HepG2 (cell line): ENCODE measurements around the gene SLC25A22. TPM values are rescaled to one million over a fixed set of nuclear protein-coding genes. Genes with fewer than 3 reads are reported as not detected.

Source experiments
- BORCS8-MEF2B ChIP-seq: sonication (generic); formaldehyde crosslinking; IDR thresholded peaks from 2 replicates; pipeline ENCODE4 v1.8.0; 2022; ENCODE audit warnings: mild to moderate bottlenecking, missing genetic modification reagents
- HES4 ChIP-seq: sonication (generic); formaldehyde crosslinking; IDR thresholded peaks from 2 replicates; pipeline ENCODE4 v1.9.0; 2021; ENCODE audit warnings: mild to moderate bottlenecking, missing genetic modification reagents, borderline replicate concordance
- SAP130 ChIP-seq: IDR thresholded peaks from 2 replicates; pipeline ENCODE4 v1.6.1; 2016; ENCODE audit warnings: low read depth
- SCMH1 ChIP-seq: sonication (generic); formaldehyde crosslinking; IDR thresholded peaks from 2 replicates; pipeline ENCODE4 v1.9.0; 2021; ENCODE audit warnings: missing genetic modification reagents, mild to moderate bottlenecking, borderline replicate concordance
- ZNF333 ChIP-seq: sonication (generic); formaldehyde crosslinking; IDR thresholded peaks from 2 replicates; pipeline ENCODE4 v1.4.0; 2020; ENCODE audit warnings: mild to moderate bottlenecking, missing genetic modification reagents, borderline replicate concordance
- ZNF746 ChIP-seq: sonication (generic); formaldehyde crosslinking; IDR thresholded peaks from 2 replicates; pipeline ENCODE4 v1.8.0; 2022; ENCODE audit warnings: mild to moderate bottlenecking, missing genetic modification reagents
- polyA plus RNA-seq, 8 experiments: library from polyadenylated mRNA; depleted of rRNA in 3 of 8; stranded (reverse) in 7 of 8; unstranded in 1 of 8; fragments of >200 nt; fragmentation: Illumina TruSeq in 4 of 8; extraction: Trizol in 4 of 8; gene quantifications; 2 replicates each; pipeline versions ENCODE4 v1.2.1 to v1.2.3, GENCODE V29; 2011 to 2016; ENCODE audit warnings: low read depth in 4 of 8, missing spikeins in 1 of 8, mixed read lengths in 1 of 8; ENCODE audit not compliant: insufficient read depth in 1 of 8
- total RNA-seq, 5 experiments: library from RNA; depleted of rRNA; stranded (reverse); fragments of >200 nt; fragmentation: Illumina TruSeq; extraction: Trizol; gene quantifications; 2 replicates each; pipeline ENCODE4 v1.2.3, GENCODE V29; 2016; ENCODE audit warnings: low read depth in 1 of 5
- TF ChIP-seq, protein P1 (sequence below): sonication (generic); formaldehyde crosslinking; IDR thresholded peaks from 2 replicates; pipeline ENCODE4 v1.4.0; 2020; ENCODE audit warnings: missing genetic modification reagents
- TF ChIP-seq, protein P2 (sequence below): fragments of 450-650 bp; IDR thresholded peaks from 2 replicates; pipeline ENCODE4 v1.6.1; 2017; ENCODE audit warnings: mild to moderate bottlenecking
- TF ChIP-seq, protein P3 (sequence below): sonication (generic); formaldehyde crosslinking; IDR thresholded peaks from 2 replicates; pipeline ENCODE4 v1.5.1; 2020; ENCODE audit warnings: mild to moderate bottlenecking, missing genetic modification reagents
- TF ChIP-seq, protein P4 (sequence below): sonication (generic); formaldehyde crosslinking; IDR thresholded peaks from 2 replicates; pipeline ENCODE4 v1.8.1; 2023; ENCODE audit warnings: mild to moderate bottlenecking, missing genetic modification reagents
- TF ChIP-seq, protein P5 (sequence below): IDR thresholded peaks from 2 replicates; pipeline ENCODE4 v1.6.1; 2016; ENCODE audit warnings: missing biosample characterization, missing genetic modification reagents, low read depth
- TF ChIP-seq, protein P6 (sequence below): sonication (generic); formaldehyde crosslinking; IDR thresholded peaks from 2 replicates; pipeline ENCODE4 v1.4.0; 2020; ENCODE audit warnings: missing genetic modification reagents, borderline replicate concordance
- TF ChIP-seq, protein P7 (sequence below): IDR thresholded peaks from 2 replicates; pipeline ENCODE4 v1.6.1; 2012; ENCODE audit warnings: inconsistent platforms

Gene SLC25A22
- total and polyA plus RNA-seq, 2 of the 13 experiments (the other 11 are each of a cell fraction or from before 2014, with no cell fraction given) = 12.4 to 19.2 TPM

DNA sequence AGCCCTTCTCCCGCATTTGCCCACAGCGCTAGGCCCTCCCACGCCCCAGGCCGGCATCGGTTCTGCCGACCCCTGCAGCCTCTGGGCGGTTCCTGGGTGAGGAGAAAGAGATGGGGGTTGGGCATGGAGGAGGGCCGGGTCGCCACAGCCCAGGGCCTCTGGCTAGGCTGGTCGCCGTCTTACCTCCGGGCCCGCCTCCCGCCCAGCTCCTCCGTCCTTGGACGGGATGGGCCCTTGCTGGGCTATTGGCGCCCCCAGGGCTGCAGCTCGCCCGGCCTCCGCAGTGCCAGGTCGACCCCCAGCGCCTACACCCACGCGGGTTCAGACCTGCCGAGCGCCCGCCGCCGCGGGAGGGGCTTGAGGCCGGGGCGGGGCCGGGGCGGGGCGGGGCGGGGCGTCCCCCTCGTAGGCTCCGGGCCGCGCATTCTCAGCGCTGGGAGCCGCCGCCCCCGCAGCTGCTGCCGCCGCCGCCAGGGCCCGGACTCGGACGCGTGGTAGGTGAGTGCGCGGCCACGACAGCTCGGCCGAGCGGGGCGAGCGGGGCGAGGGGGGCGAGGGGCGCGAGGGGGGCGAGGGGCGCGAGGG lies 34.5 kb upstream of the SLC25A22 start, which contains the start of gene CD151 (continued):
- TF ChIP-seq, protein P1, sequence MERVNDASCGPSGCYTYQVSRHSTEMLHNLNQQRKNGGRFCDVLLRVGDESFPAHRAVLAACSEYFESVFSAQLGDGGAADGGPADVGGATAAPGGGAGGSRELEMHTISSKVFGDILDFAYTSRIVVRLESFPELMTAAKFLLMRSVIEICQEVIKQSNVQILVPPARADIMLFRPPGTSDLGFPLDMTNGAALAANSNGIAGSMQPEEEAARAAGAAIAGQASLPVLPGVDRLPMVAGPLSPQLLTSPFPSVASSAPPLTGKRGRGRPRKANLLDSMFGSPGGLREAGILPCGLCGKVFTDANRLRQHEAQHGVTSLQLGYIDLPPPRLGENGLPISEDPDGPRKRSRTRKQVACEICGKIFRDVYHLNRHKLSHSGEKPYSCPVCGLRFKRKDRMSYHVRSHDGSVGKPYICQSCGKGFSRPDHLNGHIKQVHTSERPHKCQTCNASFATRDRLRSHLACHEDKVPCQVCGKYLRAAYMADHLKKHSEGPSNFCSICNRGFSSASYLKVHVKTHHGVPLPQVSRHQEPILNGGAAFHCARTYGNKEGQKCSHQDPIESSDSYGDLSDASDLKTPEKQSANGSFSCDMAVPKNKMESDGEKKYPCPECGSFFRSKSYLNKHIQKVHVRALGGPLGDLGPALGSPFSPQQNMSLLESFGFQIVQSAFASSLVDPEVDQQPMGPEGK (CRISPR knock-in tag) = peak; percentile 62
- TF ChIP-seq BORCS8-MEF2B (CRISPR knock-in tag) (peak; percentile 56; the same call in 1 of the 2 replicates), ZNF333 (peak; percentile 73; the same call in 1 of the 2 replicates), HES4 (peak; percentile 23; the same call in 1 of the 2 replicates), SAP130 (CRISPR knock-in tag) (peak; percentile 39), ZNF746 (CRISPR knock-in tag) (peak; percentile 66; the same call in 1 of the 2 replicates), SCMH1 (no peak)
- TF ChIP-seq, protein P2, sequence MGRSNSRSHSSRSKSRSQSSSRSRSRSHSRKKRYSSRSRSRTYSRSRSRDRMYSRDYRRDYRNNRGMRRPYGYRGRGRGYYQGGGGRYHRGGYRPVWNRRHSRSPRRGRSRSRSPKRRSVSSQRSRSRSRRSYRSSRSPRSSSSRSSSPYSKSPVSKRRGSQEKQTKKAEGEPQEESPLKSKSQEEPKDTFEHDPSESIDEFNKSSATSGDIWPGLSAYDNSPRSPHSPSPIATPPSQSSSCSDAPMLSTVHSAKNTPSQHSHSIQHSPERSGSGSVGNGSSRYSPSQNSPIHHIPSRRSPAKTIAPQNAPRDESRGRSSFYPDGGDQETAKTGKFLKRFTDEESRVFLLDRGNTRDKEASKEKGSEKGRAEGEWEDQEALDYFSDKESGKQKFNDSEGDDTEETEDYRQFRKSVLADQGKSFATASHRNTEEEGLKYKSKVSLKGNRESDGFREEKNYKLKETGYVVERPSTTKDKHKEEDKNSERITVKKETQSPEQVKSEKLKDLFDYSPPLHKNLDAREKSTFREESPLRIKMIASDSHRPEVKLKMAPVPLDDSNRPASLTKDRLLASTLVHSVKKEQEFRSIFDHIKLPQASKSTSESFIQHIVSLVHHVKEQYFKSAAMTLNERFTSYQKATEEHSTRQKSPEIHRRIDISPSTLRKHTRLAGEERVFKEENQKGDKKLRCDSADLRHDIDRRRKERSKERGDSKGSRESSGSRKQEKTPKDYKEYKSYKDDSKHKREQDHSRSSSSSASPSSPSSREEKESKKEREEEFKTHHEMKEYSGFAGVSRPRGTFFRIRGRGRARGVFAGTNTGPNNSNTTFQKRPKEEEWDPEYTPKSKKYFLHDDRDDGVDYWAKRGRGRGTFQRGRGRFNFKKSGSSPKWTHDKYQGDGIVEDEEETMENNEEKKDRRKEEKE = no peak
- TF ChIP-seq, protein P3, sequence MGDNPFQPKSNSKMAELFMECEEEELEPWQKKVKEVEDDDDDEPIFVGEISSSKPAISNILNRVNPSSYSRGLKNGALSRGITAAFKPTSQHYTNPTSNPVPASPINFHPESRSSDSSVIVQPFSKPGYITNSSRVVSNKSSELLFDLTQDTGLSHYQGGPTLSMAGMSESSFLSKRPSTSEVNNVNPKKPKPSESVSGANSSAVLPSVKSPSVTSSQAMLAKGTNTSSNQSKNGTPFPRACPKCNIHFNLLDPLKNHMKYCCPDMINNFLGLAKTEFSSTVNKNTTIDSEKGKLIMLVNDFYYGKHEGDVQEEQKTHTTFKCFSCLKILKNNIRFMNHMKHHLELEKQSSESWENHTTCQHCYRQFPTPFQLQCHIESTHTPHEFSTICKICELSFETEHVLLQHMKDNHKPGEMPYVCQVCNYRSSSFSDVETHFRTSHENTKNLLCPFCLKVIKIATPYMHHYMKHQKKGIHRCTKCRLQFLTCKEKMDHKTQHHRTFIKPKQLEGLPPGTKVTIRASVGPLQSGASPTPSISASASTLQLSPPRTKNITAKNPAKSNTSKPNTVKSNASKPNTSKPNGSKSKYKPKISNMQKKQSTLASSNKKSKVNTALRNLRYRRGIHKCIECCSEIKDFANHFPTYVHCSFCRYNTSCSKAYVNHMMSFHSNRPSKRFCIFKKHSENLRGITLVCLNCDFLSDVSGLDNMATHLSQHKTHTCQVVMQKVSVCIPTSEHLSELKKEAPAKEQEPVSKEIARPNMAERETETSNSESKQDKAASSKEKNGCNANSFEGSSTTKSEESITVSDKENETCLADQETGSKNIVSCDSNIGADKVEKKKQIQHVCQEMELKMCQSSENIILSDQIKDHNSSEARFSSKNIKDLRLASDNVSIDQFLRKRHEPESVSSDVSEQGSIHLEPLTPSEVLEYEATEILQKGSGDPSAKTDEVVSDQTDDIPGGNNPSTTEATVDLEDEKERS (CRISPR knock-in tag) = 0 out of 2 replicates have a peak, but pooled peaks have one; percentile 34
- TF ChIP-seq, protein P4, sequence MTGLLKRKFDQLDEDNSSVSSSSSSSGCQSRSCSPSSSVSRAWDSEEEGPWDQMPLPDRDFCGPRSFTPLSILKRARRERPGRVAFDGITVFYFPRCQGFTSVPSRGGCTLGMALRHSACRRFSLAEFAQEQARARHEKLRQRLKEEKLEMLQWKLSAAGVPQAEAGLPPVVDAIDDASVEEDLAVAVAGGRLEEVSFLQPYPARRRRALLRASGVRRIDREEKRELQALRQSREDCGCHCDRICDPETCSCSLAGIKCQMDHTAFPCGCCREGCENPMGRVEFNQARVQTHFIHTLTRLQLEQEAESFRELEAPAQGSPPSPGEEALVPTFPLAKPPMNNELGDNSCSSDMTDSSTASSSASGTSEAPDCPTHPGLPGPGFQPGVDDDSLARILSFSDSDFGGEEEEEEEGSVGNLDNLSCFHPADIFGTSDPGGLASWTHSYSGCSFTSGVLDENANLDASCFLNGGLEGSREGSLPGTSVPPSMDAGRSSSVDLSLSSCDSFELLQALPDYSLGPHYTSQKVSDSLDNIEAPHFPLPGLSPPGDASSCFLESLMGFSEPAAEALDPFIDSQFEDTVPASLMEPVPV (CRISPR knock-in tag) = 0 out of 2 replicates have a peak, but pooled peaks have one; percentile 65
- TF ChIP-seq, protein P5, sequence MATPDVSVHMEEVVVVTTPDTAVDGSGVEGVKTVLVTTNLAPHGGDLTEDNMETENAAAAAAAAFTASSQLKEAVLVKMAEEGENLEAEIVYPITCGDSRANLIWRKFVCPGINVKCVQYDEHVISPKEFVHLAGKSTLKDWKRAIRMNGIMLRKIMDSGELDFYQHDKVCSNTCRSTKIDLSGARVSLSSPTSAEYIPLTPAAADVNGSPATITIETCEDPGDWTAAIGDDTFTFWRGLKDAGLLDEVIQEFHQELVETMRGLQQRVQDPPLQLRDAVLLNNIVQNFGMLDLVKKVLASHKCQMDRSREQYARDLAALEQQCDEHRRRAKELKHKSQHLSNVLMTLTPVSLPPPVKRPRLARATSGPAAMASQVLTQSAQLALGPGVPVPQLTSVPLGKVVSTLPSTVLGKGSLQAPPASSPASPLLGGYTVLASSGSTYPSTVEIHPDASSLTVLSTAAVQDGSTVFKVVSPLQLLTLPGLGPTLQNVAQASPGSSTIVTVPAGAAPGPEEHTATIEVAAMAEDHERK (CRISPR knock-in tag) = no peak
- TF ChIP-seq, protein P6, sequence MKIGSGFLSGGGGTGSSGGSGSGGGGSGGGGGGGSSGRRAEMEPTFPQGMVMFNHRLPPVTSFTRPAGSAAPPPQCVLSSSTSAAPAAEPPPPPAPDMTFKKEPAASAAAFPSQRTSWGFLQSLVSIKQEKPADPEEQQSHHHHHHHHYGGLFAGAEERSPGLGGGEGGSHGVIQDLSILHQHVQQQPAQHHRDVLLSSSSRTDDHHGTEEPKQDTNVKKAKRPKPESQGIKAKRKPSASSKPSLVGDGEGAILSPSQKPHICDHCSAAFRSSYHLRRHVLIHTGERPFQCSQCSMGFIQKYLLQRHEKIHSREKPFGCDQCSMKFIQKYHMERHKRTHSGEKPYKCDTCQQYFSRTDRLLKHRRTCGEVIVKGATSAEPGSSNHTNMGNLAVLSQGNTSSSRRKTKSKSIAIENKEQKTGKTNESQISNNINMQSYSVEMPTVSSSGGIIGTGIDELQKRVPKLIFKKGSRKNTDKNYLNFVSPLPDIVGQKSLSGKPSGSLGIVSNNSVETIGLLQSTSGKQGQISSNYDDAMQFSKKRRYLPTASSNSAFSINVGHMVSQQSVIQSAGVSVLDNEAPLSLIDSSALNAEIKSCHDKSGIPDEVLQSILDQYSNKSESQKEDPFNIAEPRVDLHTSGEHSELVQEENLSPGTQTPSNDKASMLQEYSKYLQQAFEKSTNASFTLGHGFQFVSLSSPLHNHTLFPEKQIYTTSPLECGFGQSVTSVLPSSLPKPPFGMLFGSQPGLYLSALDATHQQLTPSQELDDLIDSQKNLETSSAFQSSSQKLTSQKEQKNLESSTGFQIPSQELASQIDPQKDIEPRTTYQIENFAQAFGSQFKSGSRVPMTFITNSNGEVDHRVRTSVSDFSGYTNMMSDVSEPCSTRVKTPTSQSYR (CRISPR knock-in tag) = peak; percentile 44
- TF ChIP-seq, protein P7, sequence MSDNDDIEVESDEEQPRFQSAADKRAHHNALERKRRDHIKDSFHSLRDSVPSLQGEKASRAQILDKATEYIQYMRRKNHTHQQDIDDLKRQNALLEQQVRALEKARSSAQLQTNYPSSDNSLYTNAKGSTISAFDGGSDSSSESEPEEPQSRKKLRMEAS = peak; percentile 16
